HT-29 (cell line): ENCODE measurements around the gene EIPR1. TPM values are rescaled to one million over a fixed set of nuclear protein-coding genes. Genes with fewer than 3 reads are reported as not detected.
A peak's percentile ranks its signal among the peaks of the same experiment; 100 is the strongest.
"Not testable (repeated sequence)": the region's sequence is repeated elsewhere in the genome, so short reads cannot be mapped to it uniquely, and the experiment has no call there.

Source experiments
- DNase-seq: peaks from one replicate; pipeline ENCODE4 v3.0.0-alpha.2; 2015; ENCODE audit warnings: low spot score
- total RNA-seq: library from RNA; depleted of rRNA; stranded (reverse); fragments of >200 nt; shearing (Covaris generic); gene quantifications from 2 replicates; pipeline ENCODE4 v1.2.3, GENCODE V29; 2014

Gene EIPR1
- total RNA-seq, 1 experiment from 2014 or later = 82.2 TPM

- DNase-seq = no peak
Measured at GRCh38 chr2:3195641-3196476, 181.8 kb downstream of the EIPR1 start.

GRCh38 chr2:3194828-3195227, 182.8 kb downstream of the EIPR1 start:
- DNase-seq = no peak

GRCh38 chr2:3193443-3194330, 183.9 kb downstream of the EIPR1 start:
- no peak for DNase-seq

- no peak for DNase-seq
Measured at GRCh38 chr2:3192920-3193319, 184.7 kb downstream of the EIPR1 start.

- no peak for DNase-seq
Measured at GRCh38 chr2:3192281-3192818, 185.3 kb downstream of the EIPR1 start.

GRCh38 chr2:3189961-3190360, 187.7 kb downstream of the EIPR1 start:
- no peak for DNase-seq

GRCh38 chr2:3189076-3189591, 188.5 kb downstream of the EIPR1 start:
- DNase-seq = no peak

- no peak for DNase-seq
Measured at GRCh38 chr2:3188405-3188946, 189.1 kb downstream of the EIPR1 start.

- no peak for DNase-seq
Measured at GRCh38 chr2:3187467-3187866, 190.2 kb downstream of the EIPR1 start.

- no peak for DNase-seq
Measured at GRCh38 chr2:3186766-3187165, 190.9 kb downstream of the EIPR1 start.

- DNase-seq = no peak
Measured at GRCh38 chr2:3185910-3186309, 191.7 kb downstream of the EIPR1 start.

- no peak for DNase-seq
Measured at GRCh38 chr2:3185256-3185655, 192.4 kb downstream of the EIPR1 start.

GRCh38 chr2:3184167-3184566, 193.5 kb downstream of the EIPR1 start:
- no peak for DNase-seq

GRCh38 chr2:3183766-3184165, 193.9 kb downstream of the EIPR1 start:
- DNase-seq = no peak

GRCh38 chr2:3182848-3183247, 194.8 kb downstream of the EIPR1 start:
- DNase-seq = no peak

GRCh38 chr2:3181416-3182010, 196.1 kb downstream of the EIPR1 start:
- DNase-seq = no peak

- DNase-seq = not testable (repeated sequence)
Measured at GRCh38 chr2:3180909-3181221, 196.8 kb downstream of the EIPR1 start.

GRCh38 chr2:3180082-3180908, 197.3 kb downstream of the EIPR1 start:
- no peak for DNase-seq

GRCh38 chr2:3179626-3180025, 198.0 kb downstream of the EIPR1 start:
- no peak for DNase-seq

GRCh38 chr2:3179208-3179607, 198.4 kb downstream of the EIPR1 start:
- DNase-seq = peak; percentile 3

- no peak for DNase-seq
Measured at GRCh38 chr2:3178578-3179031, 199.0 kb downstream of the EIPR1 start.
